Neuronal stem cell (in vitro differentiated cells): ENCODE data around the gene BARX1.

Experiments
- DNase-seq: peaks from one replicate; pipeline ENCODE4 v3.0.0-alpha.2; 2013; ENCODE audit warnings: low spot score
- H2AFZ ChIP-seq: one replicate; pipeline ENCODE4 v1.6.1; 2013; ENCODE audit warnings: mild to moderate bottlenecking, low read length, inconsistent platforms
- H2AK5ac ChIP-seq: 2 replicates; pipeline ENCODE4 v1.6.1; 2013; ENCODE audit warnings: low read depth, mild to moderate bottlenecking, inconsistent platforms, low read length, moderate library complexity, mixed read lengths
- H2BK120ac ChIP-seq: 2 replicates; pipeline ENCODE4 v1.6.1; 2013; ENCODE audit warnings: low read depth, mild to moderate bottlenecking, inconsistent platforms, low read length, moderate library complexity, mixed read lengths
- H2BK12ac ChIP-seq: one replicate; pipeline ENCODE4 v1.6.1; 2013; ENCODE audit warnings: low read length, inconsistent platforms
- H2BK15ac ChIP-seq: 2 replicates; pipeline ENCODE4 v1.6.1; 2013; ENCODE audit warnings: mild to moderate bottlenecking, low read length, inconsistent platforms, mixed read lengths
- H2BK5ac ChIP-seq: one replicate; pipeline ENCODE4 v1.6.1; 2013; ENCODE audit warnings: inconsistent platforms, mild to moderate bottlenecking, low read length, moderate library complexity
- H3K14ac ChIP-seq: one replicate; pipeline ENCODE4 v1.6.1; 2013; ENCODE audit warnings: low read length, inconsistent platforms
- H3K18ac ChIP-seq: 2 replicates; pipeline ENCODE4 v1.6.1; 2013; ENCODE audit warnings: low read length, inconsistent platforms
- H3K23ac ChIP-seq: 2 replicates; pipeline ENCODE4 v1.6.1; 2013; ENCODE audit warnings: low read depth, mild to moderate bottlenecking, mixed read lengths, low read length, inconsistent platforms; ENCODE audit not compliant: poor library complexity
- H3K27ac ChIP-seq: replicated peaks from 3 replicates; pipeline ENCODE4 v1.5.1; 2013; ENCODE audit warnings: low read length, inconsistent platforms
- H3K27me3 ChIP-seq, 3 experiments: 2 replicates each; pipeline ENCODE4 v1.6.1; 2013; ENCODE audit warnings: low read length in 3 of 3, mild to moderate bottlenecking in 2 of 3, inconsistent platforms in 1 of 3, low read depth in 1 of 3, mixed read lengths in 1 of 3, moderate library complexity in 1 of 3; ENCODE audit not compliant: control insufficient read depth in 3 of 3, insufficient read depth in 3 of 3
- H3K36me3 ChIP-seq, 2 donors: replicated peaks in 1 of 2; 2 replicates each; pipeline ENCODE4 v1.6.1; 2013; ENCODE audit warnings: low read length in 2 of 2; ENCODE audit not compliant: control insufficient read depth in 2 of 2, insufficient read depth in 2 of 2
- H3K4ac ChIP-seq: 2 replicates; pipeline ENCODE4 v1.6.1; 2013; ENCODE audit warnings: inconsistent platforms, mild to moderate bottlenecking, low read length, moderate library complexity
- H3K4me1 ChIP-seq, 2 donors: 1 replicate in 1 of 2; 2 replicates in 1 of 2; pipeline ENCODE4 v1.6.1; 2013; ENCODE audit warnings: low read length in 2 of 2, low read depth in 1 of 2; ENCODE audit not compliant: control insufficient read depth in 2 of 2, insufficient read depth in 1 of 2
- H3K4me2 ChIP-seq: one replicate; pipeline ENCODE4 v1.6.1; 2013; ENCODE audit warnings: mild to moderate bottlenecking, low read length, inconsistent platforms; ENCODE audit not compliant: insufficient read depth, poor library complexity, severe bottlenecking
- H3K4me3 ChIP-seq, 2 donors: 2 replicates each; pipeline ENCODE4 v1.5.1; 2013; ENCODE audit warnings: low read length in 2 of 2, mild to moderate bottlenecking in 2 of 2, inconsistent platforms in 1 of 2, moderate library complexity in 1 of 2
- H3K79me1 ChIP-seq: one replicate; pipeline ENCODE4 v1.6.1; 2013; ENCODE audit warnings: low read depth, mild to moderate bottlenecking, inconsistent platforms, low read length, moderate library complexity
- H3K9ac ChIP-seq: one replicate; pipeline ENCODE4 v1.6.1; 2013; ENCODE audit warnings: mild to moderate bottlenecking, low read depth, low read length, inconsistent platforms; ENCODE audit not compliant: poor library complexity
- H3K9me3 ChIP-seq, 2 donors: replicated peaks in 1 of 2; 2 replicates each; pipeline versions ENCODE3 to v1.6.1; 2013; ENCODE audit warnings: low read length in 2 of 2, mild to moderate bottlenecking in 2 of 2, inconsistent platforms in 1 of 2, low read depth in 1 of 2, mixed read lengths in 1 of 2, moderate library complexity in 1 of 2; ENCODE audit not compliant: control insufficient read depth in 2 of 2, insufficient read depth in 1 of 2
- H4K8ac ChIP-seq: one replicate; pipeline ENCODE4 v1.6.1; 2013; ENCODE audit warnings: low read depth, mild to moderate bottlenecking, inconsistent platforms, low read length, moderate library complexity
- H4K91ac ChIP-seq: one replicate; pipeline ENCODE4 v1.6.1; 2013; ENCODE audit warnings: low read length, low read depth, mild to moderate bottlenecking, inconsistent platforms; ENCODE audit not compliant: poor library complexity
- WGBS, 2 donors: extraction: QIAGEN DNeasy Blood & Tissue Kit; methylation state at CpG; one replicate each; pipeline ENCODE4 v1.1.7; 2013; ENCODE audit warnings: missing lambda C conversion rate in 2 of 2, mixed read lengths in 1 of 2; ENCODE audit not compliant: insufficient read length in 2 of 2, insufficient replicate concordance in 1 of 2; ENCODE audit errors: extremely low coverage in 2 of 2; 5-methylcytosine and 5-hydroxymethylcytosine counted together

BARX1 gene

GRCh38 chr9:93949694-93950449 is 5.3 kb downstream of the BARX1 start:
- H3K14ac ChIP-seq: no peak overlapping the region
- peaks cover 2% of the 10 kb centered on the region for H3K79me1 ChIP-seq
- peaks cover 91 to 100% (median 100%) of the 10 kb centered on the region in 3 experiments for H3K27me3 ChIP-seq
- no peak overlapping the region for H2AFZ ChIP-seq
- no peaks in the 10 kb centered on the region for H3K36me3 ChIP-seq
- H4K8ac ChIP-seq: no peak overlapping the region
- no peak overlapping the region for H3K4me3 ChIP-seq
- no peak overlapping the region for H3K4ac ChIP-seq
- no peak overlapping the region for H4K91ac ChIP-seq
- no peak overlapping the region for H3K18ac ChIP-seq
- H3K9me3 ChIP-seq: peaks cover 13 to 20% of the 10 kb centered on the region in 2 donors
- H3K4me2 ChIP-seq: no peak overlapping the region
- H3K23ac ChIP-seq: no peak overlapping the region
- no peak overlapping the region for H2BK15ac ChIP-seq
- H3K4me1 ChIP-seq: peaks cover 0 to 14% of the 10 kb centered on the region in 2 donors
- DNase-seq: no peak
- H2BK12ac ChIP-seq: no peak overlapping the region
- no peak overlapping the region for H3K9ac ChIP-seq
- peak overlapping the region; percentile 22 for H2AK5ac ChIP-seq
- H2BK5ac ChIP-seq: no peak overlapping the region
- H3K27ac ChIP-seq: no peak overlapping the region
- WGBS, 2 donors: no CpG with 5 or more reads among the region's 16 CpGs
- H2BK120ac ChIP-seq: no peak overlapping the region

DNA sequence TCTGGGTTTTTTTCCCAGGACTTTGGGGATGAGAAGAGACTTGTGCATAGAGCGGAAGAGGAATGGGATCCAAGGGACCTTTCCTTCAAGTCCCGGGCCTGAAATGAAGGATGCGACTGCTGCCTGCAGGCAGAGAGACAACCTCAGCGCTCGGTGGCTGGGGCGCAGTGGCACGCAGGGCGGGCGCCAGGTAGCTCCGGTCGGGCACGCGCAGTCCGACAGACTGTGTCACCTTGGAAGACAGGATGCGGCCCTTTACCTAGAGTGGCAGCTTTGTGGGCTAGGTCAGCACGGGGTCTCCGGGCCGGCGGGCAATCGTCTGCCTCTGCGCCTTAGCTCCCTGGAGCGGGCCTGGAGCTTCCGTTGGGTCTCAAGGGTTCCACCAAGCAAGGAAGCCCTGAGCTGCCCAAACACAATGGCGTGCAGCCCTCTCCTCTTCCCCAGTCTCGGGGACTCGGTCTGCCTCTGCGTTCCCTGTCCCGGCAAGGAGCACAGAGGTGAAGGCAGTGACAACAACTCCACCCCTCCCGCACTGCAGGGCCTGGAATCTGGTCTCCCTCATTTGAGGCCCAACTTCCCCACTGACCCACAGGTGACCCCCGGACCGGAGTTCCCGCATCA is 6.0 kb downstream of the BARX1 start:
- no peak overlapping the region for H2BK12ac ChIP-seq
- no peak overlapping the region for H2BK5ac ChIP-seq
- no peak overlapping the region for H4K8ac ChIP-seq
- H3K4me1 ChIP-seq: peaks cover 0 to 14% of the 10 kb centered on the region in 2 donors
- peaks cover 2% of the 10 kb centered on the region for H3K79me1 ChIP-seq
- H3K14ac ChIP-seq: no peak overlapping the region
- no peak overlapping the region for H3K27ac ChIP-seq
- H3K27me3 ChIP-seq: peaks cover 89 to 100% (median 100%) of the 10 kb centered on the region in 3 experiments
- H2BK15ac ChIP-seq: no peak overlapping the region
- no peak overlapping the region for H3K4me3 ChIP-seq
- H3K9ac ChIP-seq: no peak overlapping the region
- peak overlapping the region; percentile 42 for H3K18ac ChIP-seq
- WGBS, 2 donors: no CpG with 5 or more reads among the region's 32 CpGs
- H3K36me3 ChIP-seq: no peaks in the 10 kb centered on the region
- peaks cover 13 to 20% of the 10 kb centered on the region in 2 donors for H3K9me3 ChIP-seq
- H2AK5ac ChIP-seq: peak overlapping the region; percentile 22
- no peak overlapping the region for H3K4ac ChIP-seq
- H3K23ac ChIP-seq: peak overlapping the region; percentile 56
- H3K4me2 ChIP-seq: peak overlapping the region; percentile 28
- no peak overlapping the region for H4K91ac ChIP-seq
- H2BK120ac ChIP-seq: no peak overlapping the region
- no peak for DNase-seq
- H2AFZ ChIP-seq: peak overlapping the region; percentile 56

- Histone ChIP-seq H3K4ac (no peak overlapping the region), H3K18ac (peak overlapping the region; percentile 1), H2BK12ac (no peak overlapping the region), H4K8ac (no peak overlapping the region), H3K36me3 (no peaks in the 10 kb centered on the region), H2AK5ac (no peak overlapping the region), H3K27me3 (peaks cover 83 to 100% (median 100%) of the 10 kb centered on the region in 3 experiments), H3K14ac (no peak overlapping the region), H3K27ac (no peak overlapping the region), H4K91ac (no peak overlapping the region), H3K9ac (no peak overlapping the region), H3K79me1 (peaks cover 2% of the 10 kb centered on the region), H3K9me3 (peaks cover 13 to 20% of the 10 kb centered on the region in 2 donors), H2AFZ (peak overlapping the region; percentile 56), H2BK15ac (no peak overlapping the region), H2BK5ac (no peak overlapping the region), H2BK120ac (no peak overlapping the region), H3K4me3 (no peak overlapping the region), H3K23ac (no peak overlapping the region), H3K4me2 (peak overlapping the region; percentile 28), H3K4me1 (peaks cover 0 to 11% of the 10 kb centered on the region in 2 donors)
- no CpG with 5 or more reads among the region's 40 CpGs for WGBS, 2 donors
- no peak for DNase-seq
Measured at GRCh38 chr9:93948441-93949072, 6.6 kb downstream of the BARX1 start.
